SK-N-SH (cell line): Measurements from ENCODE around the gene EVI2B. TPM values are rescaled to one million over a fixed set of nuclear protein-coding genes. Genes with fewer than 3 reads are reported as not detected.

Source experiments
- CTCF ChIA-PET: fragments of 300-600, 350-600 bp; formaldehyde crosslinking; extraction: SDS; loops from one replicate; lab custom pipeline; 2021; lab: Yijun Ruan, JAX
- POLR2A ChIA-PET: fragments of 350-600 bp; sonication (Branson Sonifier 250); formaldehyde crosslinking; extraction: SDS; loops from one replicate; lab custom pipeline; 2020; ENCODE audit warnings: antibody characterized with exemption, inconsistent platforms; lab: Yijun Ruan, JAX
- DNase-seq: peaks from one replicate; pipeline ENCODE4 v3.0.0; 2012
- H2AFZ ChIP-seq: fragments of 200-600 bp; sonication (generic); 2 replicates; pipeline ENCODE4 v1.8.1; 2016; ENCODE audit warnings: antibody characterized with exemption, mild to moderate bottlenecking, low read depth
- H3F3A ChIP-seq: fragments of 200-600 bp; sonication (generic); replicated peaks from 2 replicates; pipeline ENCODE3; 2016; ENCODE audit warnings: antibody characterized with exemption, mild to moderate bottlenecking; ENCODE audit not compliant: insufficient read depth
- H3K27ac ChIP-seq, 2 experiments: fragments of 200-500 bp in 1 of 2; fragments of 200-600 bp in 1 of 2; sonication (Bioruptor generic) in 1 of 2; sonication (generic), shearing (Covaris generic) in 1 of 2; 2 replicates each; pipeline versions ENCODE4 v1.5.1 to v1.6.1; 2014 to 2016; ENCODE audit warnings: low read depth in 2 of 2, inconsistent platforms in 1 of 2, low read length in 1 of 2, mild to moderate bottlenecking in 1 of 2, mixed read lengths in 1 of 2
- H3K27me3 ChIP-seq: fragments of 200-600 bp; sonication (generic), shearing (Covaris generic); 2 replicates; pipeline ENCODE4 v1.6.1; 2016; ENCODE audit warnings: mixed run types; ENCODE audit not compliant: insufficient read depth
- H3K36me3 ChIP-seq, 2 experiments: fragments of 200-500 bp in 1 of 2; fragments of 200-600 bp in 1 of 2; sonication (Bioruptor generic) in 1 of 2; sonication (generic) in 1 of 2; replicated peaks in 1 of 2; 2 replicates each; pipeline versions ENCODE3 to v1.5.1; 2014 to 2016; ENCODE audit warnings: low read length in 1 of 2, mild to moderate bottlenecking in 1 of 2; ENCODE audit not compliant: insufficient read depth in 2 of 2, control insufficient read depth in 1 of 2
- H3K4me1 ChIP-seq, 2 experiments: fragments of 200-500 bp in 1 of 2; fragments of 200-600 bp in 1 of 2; sonication (Bioruptor generic) in 1 of 2; sonication (generic), shearing (Covaris generic) in 1 of 2; 2 replicates each; pipeline versions ENCODE4 v1.5.1 to v1.6.1; 2014 to 2016; ENCODE audit warnings: low read depth in 1 of 2, low read length in 1 of 2, mixed run types in 1 of 2; ENCODE audit not compliant: insufficient read depth in 2 of 2, control insufficient read depth in 1 of 2
- H3K4me2 ChIP-seq: fragments of 200-600 bp; sonication (generic), shearing (Covaris generic); 2 replicates; pipeline ENCODE4 v1.6.1; 2017; ENCODE audit warnings: mixed run types
- H3K4me3 ChIP-seq, 2 experiments: fragments of 200-500 bp in 1 of 2; fragments of 200-600 bp in 1 of 2; sonication (Bioruptor generic) in 1 of 2; sonication (generic), shearing (Covaris generic) in 1 of 2; 2 replicates each; pipeline versions ENCODE4 v1.5.1 to v1.8.1; 2014 to 2016; ENCODE audit warnings: low read depth in 2 of 2, inconsistent platforms in 1 of 2, low read length in 1 of 2, mild to moderate bottlenecking in 1 of 2, mixed read lengths in 1 of 2, moderate library complexity in 1 of 2
- H3K79me2 ChIP-seq: fragments of 200-600 bp; sonication (generic); 2 replicates; pipeline ENCODE4 v1.8.1; 2017; ENCODE audit warnings: mild to moderate bottlenecking; ENCODE audit not compliant: insufficient read depth
- H3K9ac ChIP-seq: fragments of 200-600 bp; sonication (generic); 2 replicates; pipeline ENCODE4 v1.6.1; 2017; ENCODE audit warnings: mixed run types
- H3K9me2 ChIP-seq: fragments of 200-600 bp; sonication (generic); 2 replicates; pipeline ENCODE4 v1.6.1; 2017; ENCODE audit warnings: mixed run types
- H3K9me3 ChIP-seq: fragments of 200-600 bp; sonication (generic); 2 replicates; pipeline ENCODE4 v1.6.1; 2017; ENCODE audit warnings: mixed run types, mild to moderate bottlenecking, moderate library complexity
- H4K20me1 ChIP-seq: fragments of 200-600 bp; sonication (generic); 2 replicates; pipeline ENCODE4 v1.6.1; 2017; ENCODE audit warnings: mild to moderate bottlenecking, mixed run types; ENCODE audit not compliant: insufficient read depth
- ELF1 ChIP-seq: IDR thresholded peaks from 2 replicates; pipeline ENCODE4 v1.4.0; 2012
- FOSL2 ChIP-seq: IDR thresholded peaks from 2 replicates; pipeline ENCODE4 v1.4.0; 2012; ENCODE audit warnings: low read depth, mild to moderate bottlenecking, moderate library complexity, borderline replicate concordance
- FOXJ3 ChIP-seq: sonication (generic); formaldehyde crosslinking; IDR thresholded peaks from 2 replicates; pipeline ENCODE4 v1.5.1; 2020; ENCODE audit warnings: mild to moderate bottlenecking, missing genetic modification reagents
- JUND ChIP-seq: IDR thresholded peaks from 2 replicates; pipeline ENCODE4 v1.4.0; 2012
- MXI1 ChIP-seq: IDR thresholded peaks from 2 replicates; pipeline ENCODE4 v1.6.1; 2012; ENCODE audit warnings: mild to moderate bottlenecking, low read depth, low read length, improper control_type of control experiment
- NFIC ChIP-seq: IDR thresholded peaks from 2 replicates; pipeline ENCODE4 v1.4.0; 2012; ENCODE audit warnings: borderline replicate concordance
- NRF1 ChIP-seq: IDR thresholded peaks from 2 replicates; pipeline ENCODE4 v1.6.1; 2012; ENCODE audit warnings: low read depth, mild to moderate bottlenecking, low read length
- POLR2AphosphoS5 ChIP-seq: IDR thresholded peaks from 2 replicates; pipeline ENCODE4 v1.6.1; 2012; ENCODE audit warnings: low read depth, low read length
- RAD21 ChIP-seq: IDR thresholded peaks from 2 replicates; pipeline ENCODE4 v1.6.1; 2012; ENCODE audit warnings: mild to moderate bottlenecking, low read length
- RXRA ChIP-seq: IDR thresholded peaks from 2 replicates; pipeline ENCODE4 v1.4.0; 2012; ENCODE audit warnings: low read depth, mild to moderate bottlenecking, borderline replicate concordance
- SIN3A ChIP-seq: IDR thresholded peaks from 2 replicates; pipeline ENCODE4 v1.6.1; 2012; ENCODE audit warnings: low read depth, mild to moderate bottlenecking, low read length, moderate library complexity, borderline replicate concordance
- SMC3 ChIP-seq: IDR thresholded peaks from 2 replicates; pipeline ENCODE4 v1.6.1; 2012; ENCODE audit warnings: low read depth, low read length, improper control_type of control experiment
- TCF12 ChIP-seq: IDR thresholded peaks from 2 replicates; pipeline ENCODE4 v1.4.0; 2012
- WGBS: methylation state at CpG from one replicate; pipeline ENCODE4 v1.1.6; 2017; ENCODE audit warnings: low lambda C conversion rate; 5-methylcytosine and 5-hydroxymethylcytosine counted together
- polyA plus RNA-seq, 3 experiments: library from polyadenylated mRNA; depleted of rRNA; stranded (reverse); fragments of >200 nt; gene quantifications; 2 replicates each; pipeline ENCODE4 v1.2.3, GENCODE V29; 2012
- TF ChIP-seq, protein P1 (sequence below): IDR thresholded peaks from 2 replicates; pipeline ENCODE4 v1.6.1; 2012; ENCODE audit warnings: mild to moderate bottlenecking, low read depth, low read length, moderate library complexity
- TF ChIP-seq, protein P2 (sequence below): fragments of 150-350 bp; IDR thresholded peaks from 2 replicates; pipeline ENCODE4 v1.6.1; 2016; ENCODE audit warnings: mild to moderate bottlenecking, low read depth, low read length

Gene EVI2B
- polyA plus RNA-seq, 1 of the 3 experiments (the other 2 are of a cell fraction) = 0.64 TPM

DNA sequence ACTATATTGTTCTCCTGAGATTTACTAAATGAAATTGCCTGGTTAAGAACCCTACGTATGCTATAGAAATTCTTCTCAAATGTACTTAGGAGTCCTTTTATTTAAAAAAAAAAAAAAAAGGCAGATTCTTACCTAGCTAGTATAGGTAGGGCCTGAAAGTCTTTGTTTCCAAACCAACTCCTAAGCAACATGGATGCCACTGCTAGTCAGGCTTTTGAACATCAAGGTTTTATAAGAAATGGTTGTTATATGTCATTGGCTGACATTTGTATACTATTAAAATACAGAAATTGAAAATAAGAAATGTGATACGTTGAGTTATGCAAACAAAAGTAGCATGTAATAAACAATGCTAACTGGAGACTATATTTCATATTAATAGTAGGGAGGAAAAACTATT lies 6.4 kb upstream of the EVI2B start:
- no peak overlapping the region for H3K9ac ChIP-seq
- no peaks in the 10 kb centered on the region for H3K9me2 ChIP-seq
- DNase-seq = no peak
- no peaks in the 10 kb centered on the region for H4K20me1 ChIP-seq
- WGBS = 94% methylated on average over 2 of the region's 2 CpGs
- ChIA-PET CTCF (interaction anchor here (0.7 to 1.9 kb wide), 3 partner anchors 25 to 83 kb away, joined by 3 to 5 read pairs (median 4); no protein-coding TSS in a partner anchor), POLR2A (no interaction called here)
- no peak overlapping the region for H3K4me3 ChIP-seq
- peaks cover 8% of the 10 kb centered on the region in 2 experiments for H3K36me3 ChIP-seq
- H3F3A ChIP-seq = peaks cover 26% of the 10 kb centered on the region
- no peak overlapping the region for H2AFZ ChIP-seq
- no peaks in the 10 kb centered on the region for H3K9me3 ChIP-seq
- TF ChIP-seq ELF1 (no peak), SIN3A (no peak), RAD21 (no peak), TCF12 (no peak), MXI1 (no peak), NFIC (no peak), POLR2AphosphoS5 (no peak), FOSL2 (no peak), FOXJ3 (CRISPR knock-in tag) (no peak), RXRA (no peak), JUND (no peak), SMC3 (no peak), NRF1 (no peak)
- TF ChIP-seq, protein P1, sequence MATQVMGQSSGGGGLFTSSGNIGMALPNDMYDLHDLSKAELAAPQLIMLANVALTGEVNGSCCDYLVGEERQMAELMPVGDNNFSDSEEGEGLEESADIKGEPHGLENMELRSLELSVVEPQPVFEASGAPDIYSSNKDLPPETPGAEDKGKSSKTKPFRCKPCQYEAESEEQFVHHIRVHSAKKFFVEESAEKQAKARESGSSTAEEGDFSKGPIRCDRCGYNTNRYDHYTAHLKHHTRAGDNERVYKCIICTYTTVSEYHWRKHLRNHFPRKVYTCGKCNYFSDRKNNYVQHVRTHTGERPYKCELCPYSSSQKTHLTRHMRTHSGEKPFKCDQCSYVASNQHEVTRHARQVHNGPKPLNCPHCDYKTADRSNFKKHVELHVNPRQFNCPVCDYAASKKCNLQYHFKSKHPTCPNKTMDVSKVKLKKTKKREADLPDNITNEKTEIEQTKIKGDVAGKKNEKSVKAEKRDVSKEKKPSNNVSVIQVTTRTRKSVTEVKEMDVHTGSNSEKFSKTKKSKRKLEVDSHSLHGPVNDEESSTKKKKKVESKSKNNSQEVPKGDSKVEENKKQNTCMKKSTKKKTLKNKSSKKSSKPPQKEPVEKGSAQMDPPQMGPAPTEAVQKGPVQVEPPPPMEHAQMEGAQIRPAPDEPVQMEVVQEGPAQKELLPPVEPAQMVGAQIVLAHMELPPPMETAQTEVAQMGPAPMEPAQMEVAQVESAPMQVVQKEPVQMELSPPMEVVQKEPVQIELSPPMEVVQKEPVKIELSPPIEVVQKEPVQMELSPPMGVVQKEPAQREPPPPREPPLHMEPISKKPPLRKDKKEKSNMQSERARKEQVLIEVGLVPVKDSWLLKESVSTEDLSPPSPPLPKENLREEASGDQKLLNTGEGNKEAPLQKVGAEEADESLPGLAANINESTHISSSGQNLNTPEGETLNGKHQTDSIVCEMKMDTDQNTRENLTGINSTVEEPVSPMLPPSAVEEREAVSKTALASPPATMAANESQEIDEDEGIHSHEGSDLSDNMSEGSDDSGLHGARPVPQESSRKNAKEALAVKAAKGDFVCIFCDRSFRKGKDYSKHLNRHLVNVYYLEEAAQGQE = no peak
- TF ChIP-seq, protein P2, sequence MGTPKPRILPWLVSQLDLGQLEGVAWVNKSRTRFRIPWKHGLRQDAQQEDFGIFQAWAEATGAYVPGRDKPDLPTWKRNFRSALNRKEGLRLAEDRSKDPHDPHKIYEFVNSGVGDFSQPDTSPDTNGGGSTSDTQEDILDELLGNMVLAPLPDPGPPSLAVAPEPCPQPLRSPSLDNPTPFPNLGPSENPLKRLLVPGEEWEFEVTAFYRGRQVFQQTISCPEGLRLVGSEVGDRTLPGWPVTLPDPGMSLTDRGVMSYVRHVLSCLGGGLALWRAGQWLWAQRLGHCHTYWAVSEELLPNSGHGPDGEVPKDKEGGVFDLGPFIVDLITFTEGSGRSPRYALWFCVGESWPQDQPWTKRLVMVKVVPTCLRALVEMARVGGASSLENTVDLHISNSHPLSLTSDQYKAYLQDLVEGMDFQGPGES = no peak
- H3K27me3 ChIP-seq = no peaks in the 10 kb centered on the region
- H3K4me1 ChIP-seq = peaks cover 5% of the 10 kb centered on the region in 2 experiments
- H3K4me2 ChIP-seq = no peak overlapping the region
- peak overlapping the region; percentile 40 to 65; a peak in 3 of 4 replicates for H3K27ac ChIP-seq
- peaks cover 11% of the 10 kb centered on the region; the same call in 1 of the 2 replicates for H3K79me2 ChIP-seq
